Kidney (tissue), 14 donors: ENCODE measurements around the gene MBD5. TPM values are rescaled to one million over a fixed set of nuclear protein-coding genes. Genes with fewer than 3 reads are reported as not detected.

Experiments
- DNase-seq, 5 donors: peaks; one replicate each; pipeline ENCODE4 v3.0.0-alpha.2; 2013 to 2020
- FAIRE-seq: peaks from 2 replicates; lab custom pipeline; 2012; peaks lifted over from hg19 to GRCh38; lab: Jason Lieb, UNC
- H3K27ac ChIP-seq, 2 donors: one replicate each; pipeline ENCODE4 v1.7.0; 2013; ENCODE audit warnings: low read depth in 2 of 2, low read length in 2 of 2, inconsistent platforms in 1 of 2
- H3K27me3 ChIP-seq: one replicate; pipeline ENCODE4 v1.7.1; 2013; ENCODE audit warnings: low read length, inconsistent platforms; ENCODE audit not compliant: control insufficient read depth, insufficient read depth
- H3K36me3 ChIP-seq, 3 donors: one replicate each; pipeline versions ENCODE4 v1.7.0 to v1.7.1; 2013; ENCODE audit warnings: low read length in 3 of 3, control low read depth in 1 of 3, inconsistent platforms in 1 of 3; ENCODE audit not compliant: insufficient read depth in 3 of 3, control insufficient read depth in 2 of 3
- H3K4me1 ChIP-seq, 3 donors: one replicate each; pipeline versions ENCODE4 v1.7.0 to v1.7.1; 2013; ENCODE audit warnings: low read length in 3 of 3, inconsistent platforms in 1 of 3, low read depth in 1 of 3; ENCODE audit not compliant: control insufficient read depth in 2 of 3, insufficient read depth in 2 of 3
- H3K4me3 ChIP-seq, 3 donors: one replicate each; pipeline versions ENCODE4 v1.7.0 to v1.8.1; 2013; ENCODE audit warnings: low read length in 3 of 3, control low read depth in 1 of 3, inconsistent platforms in 1 of 3
- H3K9ac ChIP-seq, 3 donors: one replicate each; pipeline versions ENCODE4 v1.7.0 to v1.7.1; 2013; ENCODE audit warnings: low read length in 3 of 3, control low read depth in 1 of 3, inconsistent platforms in 1 of 3
- H3K9me3 ChIP-seq, 3 donors: one replicate each; pipeline versions ENCODE4 v1.7.0 to v1.7.1; 2013; ENCODE audit warnings: low read length in 3 of 3, control low read depth in 1 of 3, inconsistent platforms in 1 of 3; ENCODE audit not compliant: control insufficient read depth in 2 of 3, insufficient read depth in 1 of 3
- CTCF ChIP-seq: IDR thresholded peaks from 3 replicates; pipeline ENCODE4 v1.5.1; 2012; ENCODE audit warnings: mild to moderate bottlenecking, moderate library complexity, borderline replicate concordance; ENCODE audit not compliant: insufficient read depth; ENCODE audit errors: extremely low read depth
- intact Hi-C: fragments of 100-400 bp; cut with DNase I; formaldehyde crosslinking; loops from one replicate; pipeline ENCODE4 v1.11.1; 2022
- polyA plus RNA-seq: library from polyadenylated mRNA; stranded (reverse); fragments of 350-450 nt; fragmentation: Illumina TruSeq; extraction: RNeasy Lipid Tissue Mini Kit (QIAGEN cat#74804); gene quantifications from one replicate; pipeline ENCODE4 v1.2.3, GENCODE V29; 2014; ENCODE audit warnings: low read depth, low replicate concordance; ENCODE audit not compliant: insufficient read depth
- total RNA-seq: library from RNA; stranded (reverse); fragmentation: NEBNext Ultra II Directional; extraction: Animal tissue kit (Norgen Biotek cat#: 25700); gene quantifications from one replicate; pipeline ENCODE4 v1.2.1, GENCODE V29; 2021
- donor health status: control.
- donor health status: control.
- donor health status: control.
- donor health status: control.
- donor health status: control.
- donor health status: DM: yes; HTN: yes; CAD: no.
- donor health status: Normal renal cell carcinoma (clear cell type).

MBD5 gene
- total and polyA plus RNA-seq, 2 donors from 2014 or later = 6.9 to 66.8 TPM

DNA sequence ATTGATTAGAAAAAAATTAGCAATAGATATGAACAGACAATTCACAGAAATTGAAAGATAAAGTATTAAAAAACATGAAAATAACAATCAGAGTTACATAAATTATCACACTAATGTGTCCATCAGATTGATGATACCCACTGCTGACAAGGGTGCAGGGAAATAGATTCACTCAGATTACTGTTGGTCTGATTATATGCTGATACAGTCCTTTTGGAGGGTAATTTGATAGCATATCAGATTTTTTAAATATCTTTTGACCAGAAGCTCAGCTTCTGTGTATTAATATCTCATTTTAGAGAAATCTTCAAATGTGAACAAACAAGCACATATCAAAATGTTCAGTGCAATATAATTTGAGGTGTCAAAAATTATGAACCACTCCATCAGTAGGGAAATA lies 465.8 kb downstream of the MBD5 start:
- no peaks in the 10 kb centered on the region for H3K4me1 ChIP-seq
- intact Hi-C loops = no loop called here
- no peak for FAIRE-seq

DNA sequence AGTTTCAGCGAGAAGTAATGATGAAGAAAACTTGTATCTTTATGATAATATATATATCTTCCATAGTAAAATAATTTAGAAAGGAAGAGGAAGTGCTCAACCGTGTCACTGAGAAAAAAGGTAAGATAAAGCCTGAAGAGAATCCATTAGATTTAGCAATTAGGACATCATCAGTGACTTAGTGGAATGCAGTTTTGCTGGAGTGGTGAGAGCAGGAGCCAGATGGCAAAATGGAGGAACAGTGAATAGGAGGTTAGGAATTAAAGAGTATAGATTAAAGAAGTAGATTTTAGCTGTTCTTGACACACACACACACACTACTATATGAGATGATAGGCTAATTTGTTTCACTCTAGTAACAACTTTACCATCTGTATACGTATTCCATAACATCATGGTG lies 466.5 kb downstream of the MBD5 start:
- H3K9me3 ChIP-seq = no peaks in the 10 kb centered on the region
- no peak for FAIRE-seq
- no peak for DNase-seq
- no peak overlapping the region for H3K27ac ChIP-seq
- no peaks in the 10 kb centered on the region for H3K4me1 ChIP-seq
- intact Hi-C loops = no loop called here
- H3K9ac ChIP-seq = no peak overlapping the region
- no peaks in the 10 kb centered on the region for H3K27me3 ChIP-seq
- no peak overlapping the region for H3K4me3 ChIP-seq
- no peak for TF ChIP-seq CTCF
- H3K36me3 ChIP-seq = peaks cover 0 to 8% (median 0%) of the 10 kb centered on the region in 3 donors

More for the DNA sequence above, 465.8 kb downstream of the MBD5 start:
- Histone ChIP-seq H3K27me3 (no peaks in the 10 kb centered on the region), H3K9ac (no peak overlapping the region), H3K9me3 (no peaks in the 10 kb centered on the region), H3K27ac (no peak overlapping the region), H3K36me3 (peaks cover 0 to 8% (median 0%) of the 10 kb centered on the region in 3 donors), H3K4me3 (no peak overlapping the region)
- no peak for TF ChIP-seq CTCF
- no peak for DNase-seq

- intact Hi-C loops = no loop called here
- no peak for FAIRE-seq
- Histone ChIP-seq H3K27ac (no peak overlapping the region), H3K4me1 (peaks cover 0 to 3% (median 3%) of the 10 kb centered on the region in 3 donors), H3K9ac (no peak overlapping the region), H3K9me3 (no peaks in the 10 kb centered on the region), H3K36me3 (peaks cover 0 to 8% (median 0%) of the 10 kb centered on the region in 3 donors), H3K27me3 (no peaks in the 10 kb centered on the region), H3K4me3 (no peak overlapping the region)
- TF ChIP-seq CTCF = no peak
- DNase-seq = peak in 1 of 5 donors; percentile 54
These were observed 470.0 kb downstream of the MBD5 start for GRCh38 chr2:148490840-148491439.
